Ovary (tissue), 9 donors: ENCODE measurements around the gene RSRC1. TPM values are rescaled to one million over a fixed set of nuclear protein-coding genes. Genes with fewer than 3 reads are reported as not detected.

Source experiments
- DNase-seq, 5 donors: peaks; one replicate each; pipeline ENCODE4 v3.0.0-alpha.2; 2019 to 2020
- H3K27ac ChIP-seq, 2 donors: fragments of 200-600 bp; one replicate each; pipeline versions ENCODE4 v1.5.1 to v1.8.0; 2019 to 2022
- H3K27me3 ChIP-seq: fragments of 200-600 bp; one replicate; pipeline ENCODE4 v1.8.0; 2022
- H3K36me3 ChIP-seq: fragments of 200-600 bp; sonication (generic); one replicate; pipeline ENCODE4 v1.5.1; 2019
- H3K4me1 ChIP-seq: one replicate; pipeline ENCODE4 v1.8.1; 2013; ENCODE audit warnings: mild to moderate bottlenecking, moderate library complexity; ENCODE audit not compliant: insufficient read depth
- H3K4me3 ChIP-seq: fragments of 200-600 bp; sonication (generic); one replicate; pipeline ENCODE4 v1.5.1; 2017
- H3K9me3 ChIP-seq, 2 donors: fragments of 200-600 bp in 1 of 2; sonication (generic) in 1 of 2; one replicate each; pipeline versions ENCODE4 v1.5.1 to v1.8.1; 2013 to 2019; ENCODE audit warnings: mild to moderate bottlenecking in 1 of 2, moderate library complexity in 1 of 2
- EP300 ChIP-seq: sonication (generic); formaldehyde crosslinking; IDR thresholded peaks from one replicate; pipeline ENCODE4 v1.6.1; 2017; ENCODE audit warnings: antibody characterized with exemption
- POLR2A ChIP-seq: fragments of 450-650 bp; IDR thresholded peaks from one replicate; pipeline ENCODE4 v1.6.1; 2017; ENCODE audit warnings: antibody characterized with exemption, mild to moderate bottlenecking, moderate library complexity
- WGBS, 3 donors: extraction: QIAGEN DNeasy Blood & Tissue Kit in 1 of 3; methylation state at CpG; one replicate each; pipeline versions ENCODE4 v1.1.5 to v1.1.7; 2013 to 2017; 5-methylcytosine and 5-hydroxymethylcytosine counted together
- intact Hi-C, 4 donors: fragments of 100-400 bp; cut with DNase I; formaldehyde crosslinking; loops; one replicate each; pipeline versions ENCODE4 v1.11.0 to v1.15.1; 2022 to 2023
- polyA plus RNA-seq, 2 donors: library from polyadenylated mRNA; stranded (reverse); fragments of 200-250 nt in 1 of 2; fragments of 350-450 nt in 1 of 2; fragmentation: Illumina TruSeq in 1 of 2; extraction: RNeasy Lipid Tissue Mini Kit (QIAGEN cat#74804) in 1 of 2; gene quantifications; one replicate each; pipeline ENCODE4 v1.2.3, GENCODE V29; 2013 to 2014
- total RNA-seq, 7 donors: library from RNA; depleted of rRNA in 2 of 7; stranded (reverse); fragments of >200 nt in 2 of 7; fragmentation: NEBNext Ultra II Directional in 3 of 7; extraction: Animal tissue kit (Norgen Biotek cat#: 25700) in 3 of 7; gene quantifications; one replicate each; pipeline versions ENCODE4 v1.1.0 to v1.2.4, GENCODE V29; 2016 to 2023
- TF ChIP-seq, protein P1 (sequence below), 3 donors: fragments of 450-650 bp in 2 of 3; fragments of 200-600 bp in 1 of 3; IDR thresholded peaks; one replicate each; pipeline versions ENCODE4 v1.5.1 to v1.8.0; 2016 to 2022; ENCODE audit warnings: antibody characterized with exemption in 3 of 3, mild to moderate bottlenecking in 1 of 3
- donor health status: DM: no; HTN: no; CAD: no; lungs with moderate emphysema.
- donor health status: DM: no; HTN: no; CAD: no.
- donor health status: Bipolar disorder and iron deficiency.
- donor health status: DM: yes; HTN: yes; CAD: no.
- donor health status: DM: no; HTN: no; CAD: no.
- donor health status: DM: yes; HTN: yes; CAD: no.

RSRC1 gene
- total and polyA plus RNA-seq, 9 donors, result 13.4 to 45.1 (median 31.8) TPM

DNA sequence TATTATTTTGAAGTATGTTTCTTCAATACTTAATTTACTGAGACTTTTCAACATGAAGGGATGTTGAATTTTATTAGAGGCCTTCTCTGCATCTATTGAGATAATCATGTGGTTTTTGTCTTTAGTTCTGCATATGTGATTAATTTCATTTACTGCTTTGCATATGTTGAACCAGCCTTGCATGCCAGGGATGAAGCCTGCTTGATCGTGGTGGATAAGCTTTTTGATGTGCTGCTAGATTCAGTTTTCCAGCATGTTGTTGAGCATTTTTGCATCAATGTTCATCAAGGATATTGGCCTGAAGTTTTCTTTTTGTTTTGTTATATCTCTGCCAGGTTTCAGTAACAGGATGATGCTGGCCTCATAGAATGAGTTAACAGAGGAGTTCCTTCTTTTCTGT lies 134.4 kb downstream of the RSRC1 start:
- Histone ChIP-seq H3K36me3 (no peaks in the 10 kb centered on the region), H3K27ac (no peak overlapping the region), H3K27me3 (no peaks in the 10 kb centered on the region), H3K4me1 (no peaks in the 10 kb centered on the region), H3K9me3 (no peaks in the 10 kb centered on the region), H3K4me3 (no peak overlapping the region)
- WGBS, 3 donors, result 95 to 100% (median 100%) methylated on average over 1 of the region's 1 CpG
- intact Hi-C loops, result no loop called here
- DNase-seq, result no peak
- TF ChIP-seq POLR2A (no peak), EP300 (no peak)
- TF ChIP-seq, protein P1, sequence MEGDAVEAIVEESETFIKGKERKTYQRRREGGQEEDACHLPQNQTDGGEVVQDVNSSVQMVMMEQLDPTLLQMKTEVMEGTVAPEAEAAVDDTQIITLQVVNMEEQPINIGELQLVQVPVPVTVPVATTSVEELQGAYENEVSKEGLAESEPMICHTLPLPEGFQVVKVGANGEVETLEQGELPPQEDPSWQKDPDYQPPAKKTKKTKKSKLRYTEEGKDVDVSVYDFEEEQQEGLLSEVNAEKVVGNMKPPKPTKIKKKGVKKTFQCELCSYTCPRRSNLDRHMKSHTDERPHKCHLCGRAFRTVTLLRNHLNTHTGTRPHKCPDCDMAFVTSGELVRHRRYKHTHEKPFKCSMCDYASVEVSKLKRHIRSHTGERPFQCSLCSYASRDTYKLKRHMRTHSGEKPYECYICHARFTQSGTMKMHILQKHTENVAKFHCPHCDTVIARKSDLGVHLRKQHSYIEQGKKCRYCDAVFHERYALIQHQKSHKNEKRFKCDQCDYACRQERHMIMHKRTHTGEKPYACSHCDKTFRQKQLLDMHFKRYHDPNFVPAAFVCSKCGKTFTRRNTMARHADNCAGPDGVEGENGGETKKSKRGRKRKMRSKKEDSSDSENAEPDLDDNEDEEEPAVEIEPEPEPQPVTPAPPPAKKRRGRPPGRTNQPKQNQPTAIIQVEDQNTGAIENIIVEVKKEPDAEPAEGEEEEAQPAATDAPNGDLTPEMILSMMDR (IDR thresholded peaks at IDR 0.05), result no peak

DNA sequence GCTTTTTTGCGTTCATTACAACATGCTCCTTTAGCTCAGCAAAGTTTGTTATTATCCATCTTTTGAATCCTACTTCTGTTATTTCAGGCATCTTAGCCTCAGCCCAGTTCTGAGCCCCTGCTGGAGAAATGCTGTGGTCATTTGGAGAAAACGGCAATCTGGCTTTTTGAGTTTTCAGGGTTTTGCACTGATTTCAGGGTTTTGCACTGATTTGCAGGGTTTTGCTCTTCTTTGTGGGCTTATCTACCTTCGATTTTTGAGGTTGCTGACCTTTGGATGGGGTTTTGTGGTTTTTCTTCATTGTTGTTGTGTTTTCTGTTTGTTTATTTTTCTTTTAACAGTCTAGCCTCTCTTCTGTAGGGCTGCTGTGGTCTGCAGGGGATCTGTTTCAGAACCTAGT lies 137.4 kb downstream of the RSRC1 start:
- 85 to 97% (median 96%) methylated on average over 3 of the region's 3 CpGs for WGBS, 3 donors
- DNase-seq, result no peak
- Histone ChIP-seq H3K27me3 (no peaks in the 10 kb centered on the region), H3K36me3 (no peaks in the 10 kb centered on the region), H3K4me1 (no peaks in the 10 kb centered on the region), H3K4me3 (no peak overlapping the region), H3K9me3 (no peaks in the 10 kb centered on the region), H3K27ac (no peak overlapping the region)
- TF ChIP-seq, protein P1 (IDR thresholded peaks at IDR 0.05), result no peak
- TF ChIP-seq POLR2A (no peak), EP300 (no peak)
- intact Hi-C loops, result no loop called here

DNA sequence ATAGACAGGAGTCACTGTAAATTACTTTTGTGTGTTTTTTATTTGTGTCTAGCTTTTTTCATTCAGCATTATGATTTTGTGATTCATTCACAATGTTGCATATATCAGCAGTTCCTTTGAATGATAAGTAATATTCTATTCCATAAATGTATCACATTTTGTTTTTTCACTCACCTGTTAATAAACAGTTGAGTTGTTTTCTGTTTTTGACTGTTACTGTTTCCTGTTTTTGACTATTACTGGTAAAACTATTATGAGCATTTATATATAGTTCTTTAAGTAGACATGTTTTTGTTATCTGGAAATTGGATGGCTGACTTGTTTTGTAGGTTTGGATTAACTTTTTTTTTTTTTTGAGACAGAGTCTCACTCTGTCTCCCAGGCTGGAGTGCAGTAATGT lies 138.4 kb downstream of the RSRC1 start:
- Histone ChIP-seq H3K4me3 (no peak overlapping the region), H3K4me1 (no peaks in the 10 kb centered on the region), H3K27ac (no peak overlapping the region), H3K27me3 (no peaks in the 10 kb centered on the region), H3K9me3 (no peaks in the 10 kb centered on the region), H3K36me3 (no peaks in the 10 kb centered on the region)
- TF ChIP-seq, protein P1 (IDR thresholded peaks at IDR 0.05), result no peak
- TF ChIP-seq POLR2A (no peak), EP300 (no peak)
- intact Hi-C loops, result no loop called here
- DNase-seq, result no peak

DNA sequence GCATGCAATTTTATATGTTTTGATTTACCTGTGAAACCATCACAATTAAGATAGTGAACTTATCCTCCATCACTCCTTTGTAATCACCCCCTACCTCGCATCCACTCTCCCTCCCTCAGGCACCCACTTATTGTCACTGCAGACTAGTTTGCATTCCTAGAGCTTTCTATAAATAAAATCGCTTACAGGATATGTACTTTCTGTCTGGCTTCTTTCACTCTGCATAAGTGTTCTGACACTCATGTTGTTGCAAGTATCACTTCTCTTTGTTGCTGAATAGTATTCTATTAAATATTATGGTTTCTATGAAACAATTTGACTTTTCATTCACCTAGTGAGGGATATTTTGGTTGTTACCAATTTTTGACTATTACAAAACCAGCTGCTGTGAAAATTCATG lies 139.3 kb downstream of the RSRC1 start:
- no peak overlapping the region for H3K4me3 ChIP-seq
- TF ChIP-seq EP300 (no peak), POLR2A (no peak)
- TF ChIP-seq, protein P1 (IDR thresholded peaks at IDR 0.05), result no peak
- 89 to 93% (median 93%) methylated on average over 2 of the region's 2 CpGs for WGBS, 3 donors
- no peaks in the 10 kb centered on the region for H3K27me3 ChIP-seq
- intact Hi-C loops, result no loop called here
- H3K4me1 ChIP-seq, result no peaks in the 10 kb centered on the region
- no peak overlapping the region for H3K27ac ChIP-seq
- DNase-seq, result no peak
- H3K36me3 ChIP-seq, result no peaks in the 10 kb centered on the region
- H3K9me3 ChIP-seq, result no peaks in the 10 kb centered on the region

DNA sequence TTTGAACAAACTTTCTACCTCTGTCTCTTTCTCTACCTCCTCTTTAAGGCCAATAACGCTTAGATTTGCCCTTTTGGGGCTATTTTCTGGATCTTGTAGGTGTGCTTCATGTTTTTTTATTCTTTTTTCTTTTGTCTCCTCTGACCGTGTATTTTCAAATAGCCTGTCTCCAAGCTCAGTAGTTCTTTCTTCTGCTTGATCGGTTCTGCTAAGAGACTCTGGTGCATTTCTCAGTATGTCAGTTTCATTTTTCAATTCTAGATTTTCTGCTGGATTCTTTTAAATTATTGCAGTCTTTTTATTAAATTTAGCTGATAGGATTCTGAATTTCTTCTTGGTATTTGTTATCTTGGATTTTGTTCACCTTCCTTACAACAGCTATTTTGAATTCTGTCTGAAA lies 148.7 kb downstream of the RSRC1 start:
- Histone ChIP-seq H3K4me1 (no peaks in the 10 kb centered on the region), H3K27me3 (no peaks in the 10 kb centered on the region), H3K9me3 (peaks cover 0 to 3% of the 10 kb centered on the region in 2 donors), H3K36me3 (no peaks in the 10 kb centered on the region), H3K4me3 (no peak overlapping the region), H3K27ac (no peak overlapping the region)
- WGBS, 3 donors, result 65 to 92% (median 82%) methylated on average over 3 of the region's 3 CpGs
- TF ChIP-seq POLR2A (no peak), EP300 (no peak)
- TF ChIP-seq, protein P1 (IDR thresholded peaks at IDR 0.05), result no peak
- intact Hi-C loops, result no loop called here
- no peak for DNase-seq
